Breast epithelium (tissue), 4 donors: Measurements from ENCODE around the gene LRRC4. TPM values are rescaled to one million over a fixed set of nuclear protein-coding genes. Genes with fewer than 3 reads are reported as not detected.

Experiments
- DNase-seq, 2 donors: peaks; one replicate each; pipeline ENCODE4 v3.0.0-alpha.2; 2019; ENCODE audit warnings: low spot score in 2 of 2
- H3K27ac ChIP-seq, 2 donors: fragments of 200-600 bp; sonication (generic) in 1 of 2; one replicate each; pipeline ENCODE4 v1.5.1; 2016 to 2019; ENCODE audit warnings: mild to moderate bottlenecking in 1 of 2
- H3K27me3 ChIP-seq, 2 donors: fragments of 200-600 bp; sonication (generic) in 1 of 2; one replicate each; pipeline versions ENCODE4 v1.5.1 to v1.6.0; 2017 to 2019; ENCODE audit warnings: control low read depth in 1 of 2, mild to moderate bottlenecking in 1 of 2
- H3K36me3 ChIP-seq: fragments of 200-600 bp; one replicate; pipeline ENCODE4 v1.5.1; 2019
- H3K4me1 ChIP-seq, 2 donors: fragments of 200-600 bp; sonication (generic); one replicate each; pipeline ENCODE4 v1.5.1; 2016 to 2019; ENCODE audit warnings: control low read depth in 1 of 2
- H3K4me3 ChIP-seq, 3 donors: fragments of 200-600 bp; sonication (generic); 1 replicate in 2 of 3; 2 replicates in 1 of 3; pipeline ENCODE4 v1.5.1; 2016 to 2019; ENCODE audit warnings: mild to moderate bottlenecking in 3 of 3, moderate library complexity in 2 of 3
- H3K9me3 ChIP-seq, 2 donors: fragments of 200-600 bp; sonication (generic) in 1 of 2; one replicate each; pipeline ENCODE4 v1.5.1; 2016 to 2019; ENCODE audit warnings: control low read depth in 1 of 2
- CTCF ChIP-seq, 3 donors: fragments of 450-650 bp; IDR thresholded peaks; one replicate each; pipeline ENCODE4 v1.5.1; 2016 to 2017; ENCODE audit warnings: antibody characterized with exemption in 3 of 3, mild to moderate bottlenecking in 3 of 3, moderate library complexity in 3 of 3
- POLR2A ChIP-seq: fragments of 450-650 bp; IDR thresholded peaks from one replicate; pipeline ENCODE4 v1.6.1; 2016; ENCODE audit warnings: antibody characterized with exemption, mild to moderate bottlenecking, moderate library complexity
- POLR2AphosphoS5 ChIP-seq, 3 donors: sonication (generic); formaldehyde crosslinking; IDR thresholded peaks; one replicate each; pipeline ENCODE4 v1.6.1; 2017; ENCODE audit warnings: antibody characterized with exemption in 3 of 3
- intact Hi-C: fragments of 100-400 bp; cut with DNase I; formaldehyde crosslinking; loops from one replicate; pipeline ENCODE4 v1.15.1; 2023; ENCODE audit warnings: low total_unique reads
- total RNA-seq, 3 donors: library from RNA; depleted of rRNA; stranded (reverse); fragments of >200 nt; gene quantifications; one replicate each; pipeline ENCODE4 v1.1.0, GENCODE V29; 2016

LRRC4 gene
- total RNA-seq, 3 donors from 2014 or later: 0.33 to 3.2 (median 1.6) TPM

DNA sequence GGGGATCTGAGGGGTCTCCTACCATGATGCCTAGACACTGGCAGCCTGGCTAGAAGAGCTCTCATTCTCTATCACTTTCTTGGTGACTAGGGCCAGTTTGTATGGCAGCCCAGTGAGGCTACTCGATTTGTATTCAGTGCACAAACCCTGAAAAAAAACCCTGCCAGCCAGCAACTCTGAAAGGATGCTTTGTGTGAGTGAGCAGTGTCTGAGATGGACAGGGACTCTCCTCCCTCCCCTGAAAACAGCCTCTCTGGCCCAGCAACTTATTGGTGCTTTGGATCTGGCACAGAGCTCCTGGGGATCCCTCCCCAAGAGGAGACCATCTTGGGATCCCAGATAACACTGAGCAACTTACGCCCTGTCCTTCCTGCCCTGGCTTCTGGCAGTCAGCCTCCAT, 10.8 kb upstream of the LRRC4 start:
- no peaks in the 10 kb centered on the region for H3K4me1 ChIP-seq
- H3K9me3 ChIP-seq: no peaks in the 10 kb centered on the region
- no peaks in the 10 kb centered on the region for H3K27me3 ChIP-seq
- no peak for DNase-seq
- H3K4me3 ChIP-seq: no peak overlapping the region
- TF ChIP-seq POLR2A (no peak), CTCF (IDR thresholded peaks at IDR 0.05) (no peak), POLR2AphosphoS5 (IDR thresholded peaks at IDR 0.05) (no peak)
- H3K36me3 ChIP-seq: no peaks in the 10 kb centered on the region
- intact Hi-C loops: no loop called here
- H3K27ac ChIP-seq: no peak overlapping the region

DNA sequence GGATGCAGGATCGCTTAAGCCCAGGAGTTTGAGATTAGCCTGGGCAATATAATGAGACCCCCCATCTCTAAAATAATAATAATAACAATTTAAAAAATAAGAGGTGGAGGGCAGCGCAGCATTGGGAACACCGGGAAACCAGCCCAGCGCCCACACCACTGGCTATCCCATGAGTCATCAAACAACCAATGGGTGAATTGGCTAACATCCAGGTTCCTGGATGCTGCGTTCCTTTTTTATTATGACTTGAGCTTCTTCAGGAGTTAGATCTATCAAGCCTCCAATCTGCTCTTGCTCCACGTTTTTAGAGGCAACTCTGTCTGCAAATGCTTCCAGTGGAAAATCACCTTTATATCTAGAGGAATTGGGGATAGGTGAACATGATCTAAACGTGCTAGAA, 10.0 kb upstream of the LRRC4 start:
- no peaks in the 10 kb centered on the region for H3K27me3 ChIP-seq
- H3K9me3 ChIP-seq: no peaks in the 10 kb centered on the region
- TF ChIP-seq CTCF (IDR thresholded peaks at IDR 0.05) (no peak), POLR2A (no peak), POLR2AphosphoS5 (IDR thresholded peaks at IDR 0.05) (no peak)
- H3K27ac ChIP-seq: no peak overlapping the region
- no peak for DNase-seq
- intact Hi-C loops: no loop called here
- no peaks in the 10 kb centered on the region for H3K36me3 ChIP-seq
- H3K4me3 ChIP-seq: no peak overlapping the region
- H3K4me1 ChIP-seq: no peaks in the 10 kb centered on the region

DNA sequence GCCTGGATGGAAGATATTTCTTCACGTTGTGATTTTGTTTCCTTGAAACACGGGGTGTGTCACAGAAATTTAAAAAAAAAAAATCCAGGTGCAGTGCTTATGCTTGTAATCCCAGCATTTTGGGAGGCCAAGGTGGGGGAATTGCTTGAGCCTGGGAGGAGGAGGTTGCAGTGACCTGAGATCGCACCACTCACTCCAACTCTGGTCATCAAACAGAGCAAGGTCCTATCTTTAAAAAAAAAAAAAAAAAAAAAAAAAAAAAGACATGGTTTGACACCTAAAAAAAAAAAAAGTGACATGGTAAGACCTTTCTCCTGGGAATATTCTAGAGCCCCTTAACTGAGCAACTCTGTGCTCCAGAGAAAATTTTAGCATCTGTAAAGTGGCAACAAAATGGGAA, 9.0 kb upstream of the LRRC4 start:
- Histone ChIP-seq H3K27me3 (no peaks in the 10 kb centered on the region), H3K9me3 (no peaks in the 10 kb centered on the region), H3K36me3 (no peaks in the 10 kb centered on the region), H3K4me1 (no peaks in the 10 kb centered on the region), H3K4me3 (no peak overlapping the region), H3K27ac (no peak overlapping the region)
- intact Hi-C loops: no loop called here
- no peak for DNase-seq
- TF ChIP-seq POLR2A (no peak), CTCF (IDR thresholded peaks at IDR 0.05) (no peak), POLR2AphosphoS5 (IDR thresholded peaks at IDR 0.05) (no peak)

GRCh38 chr7:128039544-128039953, 8.3 kb upstream of the LRRC4 start:
- no peak overlapping the region for H3K27ac ChIP-seq
- TF ChIP-seq POLR2A (no peak), CTCF (IDR thresholded peaks at IDR 0.05) (no peak), POLR2AphosphoS5 (IDR thresholded peaks at IDR 0.05) (no peak)
- H3K27me3 ChIP-seq: no peaks in the 10 kb centered on the region
- H3K9me3 ChIP-seq: no peaks in the 10 kb centered on the region
- intact Hi-C loops: loop anchor here (2.0 to 5.0 kb wide), 2 partner anchors 39 to 308 kb away; no protein-coding TSS in a partner anchor
- H3K4me1 ChIP-seq: no peaks in the 10 kb centered on the region
- H3K4me3 ChIP-seq: no peak overlapping the region
- DNase-seq: no peak
- H3K36me3 ChIP-seq: no peaks in the 10 kb centered on the region

- Histone ChIP-seq H3K4me1 (no peaks in the 10 kb centered on the region), H3K4me3 (no peak overlapping the region), H3K9me3 (no peaks in the 10 kb centered on the region), H3K27me3 (no peaks in the 10 kb centered on the region), H3K36me3 (no peaks in the 10 kb centered on the region), H3K27ac (no peak overlapping the region)
- TF ChIP-seq CTCF (IDR thresholded peaks at IDR 0.05) (no peak), POLR2A (no peak), POLR2AphosphoS5 (IDR thresholded peaks at IDR 0.05) (no peak)
- no peak for DNase-seq
- intact Hi-C loops: loop anchor here (1.0 to 5.0 kb wide), 3 partner anchors 10 to 309 kb away; no protein-coding TSS in a partner anchor
Measured at GRCh38 chr7:128037880-128038619, 6.8 kb upstream of the LRRC4 start.
